ENCODE results near the gene ALG1.
"Not testable (repeated sequence)": the region's sequence is repeated elsewhere in the genome, so short reads cannot be mapped to it uniquely, and the experiment has no call there.

DNA sequence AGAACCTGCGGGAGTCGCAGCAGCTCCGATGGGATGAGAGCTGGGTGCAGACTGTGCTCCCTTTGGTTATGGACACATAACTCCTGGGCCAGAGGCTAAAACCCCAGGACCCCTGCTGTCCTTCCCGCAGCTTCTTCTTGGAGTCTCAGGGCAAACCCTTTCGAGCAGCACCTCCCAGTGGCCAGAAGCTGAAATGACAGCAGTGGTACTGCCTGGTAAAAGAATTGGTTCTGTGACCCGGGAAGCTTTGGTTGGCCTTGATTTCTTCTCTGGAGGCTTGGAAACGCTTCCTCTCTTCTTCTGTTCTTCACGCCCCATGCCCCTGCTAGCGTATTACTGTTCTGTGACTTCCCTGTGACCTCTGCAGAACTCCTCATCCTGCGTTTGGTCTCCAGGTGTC lies 13.2 kb downstream of the ALG1 start:
- TF ChIP-seq, protein P1, sequence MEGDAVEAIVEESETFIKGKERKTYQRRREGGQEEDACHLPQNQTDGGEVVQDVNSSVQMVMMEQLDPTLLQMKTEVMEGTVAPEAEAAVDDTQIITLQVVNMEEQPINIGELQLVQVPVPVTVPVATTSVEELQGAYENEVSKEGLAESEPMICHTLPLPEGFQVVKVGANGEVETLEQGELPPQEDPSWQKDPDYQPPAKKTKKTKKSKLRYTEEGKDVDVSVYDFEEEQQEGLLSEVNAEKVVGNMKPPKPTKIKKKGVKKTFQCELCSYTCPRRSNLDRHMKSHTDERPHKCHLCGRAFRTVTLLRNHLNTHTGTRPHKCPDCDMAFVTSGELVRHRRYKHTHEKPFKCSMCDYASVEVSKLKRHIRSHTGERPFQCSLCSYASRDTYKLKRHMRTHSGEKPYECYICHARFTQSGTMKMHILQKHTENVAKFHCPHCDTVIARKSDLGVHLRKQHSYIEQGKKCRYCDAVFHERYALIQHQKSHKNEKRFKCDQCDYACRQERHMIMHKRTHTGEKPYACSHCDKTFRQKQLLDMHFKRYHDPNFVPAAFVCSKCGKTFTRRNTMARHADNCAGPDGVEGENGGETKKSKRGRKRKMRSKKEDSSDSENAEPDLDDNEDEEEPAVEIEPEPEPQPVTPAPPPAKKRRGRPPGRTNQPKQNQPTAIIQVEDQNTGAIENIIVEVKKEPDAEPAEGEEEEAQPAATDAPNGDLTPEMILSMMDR (optimal IDR thresholded peaks at IDR 0.05 in 1 of 3, IDR thresholded peaks at IDR 0.05 in 1 of 3, conservative IDR thresholded peaks at IDR 0.05 in 1 of 3; ENCODE audit: extremely low read depth in 1 of 3, insufficient read depth in 2 of 3, low read length in 3 of 3) = peak; percentile 30 to 64 (median 63)
- not testable (repeated sequence) for TF ChIP-seq EZH2 (IDR thresholded peaks at IDR 0.05; ENCODE audit: low read length)

Data from keratinocyte (primary cell).